ENCODE results near the gene SIGLEC9.

SIGLEC9 gene

GRCh38 chr19:51122112-51122981, 2.4 kb upstream of the SIGLEC9 start:
- in situ Hi-C loops (cut with MboI; ENCODE audit: low sequenced_read_pairs), result no loop called here

GRCh38 chr19:51123381-51123800, 1.3 kb upstream of the SIGLEC9 start:
- in situ Hi-C loops (cut with MboI; ENCODE audit: low sequenced_read_pairs), result no loop called here

DNA sequence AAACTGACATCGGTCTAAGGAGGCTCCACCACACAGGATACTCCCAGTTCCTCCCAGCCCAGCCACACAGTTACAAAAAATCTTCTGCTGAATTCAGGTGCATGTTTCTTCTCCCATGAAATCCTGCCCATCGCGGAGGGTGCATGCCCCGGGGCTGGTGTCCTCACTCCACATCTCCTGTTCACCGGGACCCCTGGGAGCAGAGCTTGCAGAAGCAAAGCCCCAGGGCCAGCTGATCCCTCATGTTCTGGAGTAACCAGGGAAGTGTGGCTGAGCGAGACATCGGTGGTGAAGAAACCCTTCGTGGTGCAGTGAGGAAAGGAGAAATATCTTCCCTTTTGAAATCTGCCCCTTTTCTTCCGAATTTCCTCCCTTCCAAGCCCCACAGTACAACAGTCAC, 904 bp upstream of the SIGLEC9 start:
- in situ Hi-C loops (cut with MboI; ENCODE audit: low sequenced_read_pairs), result no loop called here

DNA sequence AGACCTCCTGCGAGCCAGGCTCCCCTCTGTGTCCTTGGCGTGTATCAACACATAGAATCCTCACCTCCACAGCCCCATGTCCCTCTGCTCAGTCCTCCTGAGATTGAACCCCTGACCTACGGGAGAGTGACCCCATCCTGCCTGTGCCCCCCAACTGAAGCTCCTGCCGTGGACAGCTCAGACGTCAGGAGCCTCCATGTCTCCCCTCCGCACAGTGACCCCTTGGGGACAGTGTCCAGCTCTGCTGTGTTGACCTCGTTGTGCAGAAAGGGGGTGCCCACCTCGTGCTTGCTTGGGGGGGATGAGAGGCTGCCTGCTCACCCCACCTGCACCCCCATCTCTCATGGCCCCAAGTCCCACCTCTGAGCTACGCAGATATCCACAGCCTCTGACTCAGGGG, 490 bp upstream of the SIGLEC9 start:
- in situ Hi-C loops (cut with MboI; ENCODE audit: low sequenced_read_pairs), result no loop called here

DNA sequence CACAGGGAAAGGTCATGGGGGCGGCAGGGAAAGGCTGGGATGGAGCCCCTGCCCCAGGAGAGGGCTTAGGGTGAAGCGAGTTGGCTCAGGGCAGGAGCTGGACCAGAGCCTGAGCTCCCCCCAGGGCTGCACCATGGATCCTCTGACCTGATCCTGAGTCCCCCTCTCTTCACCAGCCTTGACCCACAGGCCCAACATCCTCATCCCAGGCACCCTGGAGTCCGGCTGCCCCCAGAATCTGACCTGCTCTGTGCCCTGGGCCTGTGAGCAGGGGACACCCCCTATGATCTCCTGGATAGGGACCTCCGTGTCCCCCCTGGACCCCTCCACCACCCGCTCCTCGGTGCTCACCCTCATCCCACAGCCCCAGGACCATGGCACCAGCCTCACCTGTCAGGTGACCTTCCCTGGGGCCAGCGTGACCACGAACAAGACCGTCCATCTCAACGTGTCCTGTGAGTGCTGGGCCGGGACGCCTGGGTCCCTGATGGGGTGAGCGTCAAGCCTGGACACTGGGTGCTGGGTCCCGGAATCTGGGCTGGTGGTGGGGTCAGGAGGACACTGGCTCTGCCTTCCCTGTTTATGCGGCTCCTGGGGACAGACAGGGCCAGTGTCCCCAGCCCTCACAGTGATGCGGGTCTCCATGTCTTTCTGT, 842 bp downstream of the SIGLEC9 start:
- in situ Hi-C loops (cut with MboI; ENCODE audit: low sequenced_read_pairs), result no loop called here

DNA sequence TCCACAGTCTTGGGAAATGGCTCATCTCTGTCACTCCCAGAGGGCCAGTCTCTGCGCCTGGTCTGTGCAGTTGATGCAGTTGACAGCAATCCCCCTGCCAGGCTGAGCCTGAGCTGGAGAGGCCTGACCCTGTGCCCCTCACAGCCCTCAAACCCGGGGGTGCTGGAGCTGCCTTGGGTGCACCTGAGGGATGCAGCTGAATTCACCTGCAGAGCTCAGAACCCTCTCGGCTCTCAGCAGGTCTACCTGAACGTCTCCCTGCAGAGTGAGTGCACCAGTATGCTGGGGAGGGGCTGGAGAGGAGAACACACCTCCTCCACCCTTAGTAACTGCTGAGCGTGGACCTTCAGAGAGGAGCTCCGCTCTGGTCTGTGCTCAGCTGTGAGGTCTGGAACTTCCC, 2.3 kb downstream of the SIGLEC9 start:
- in situ Hi-C loops (cut with MboI; ENCODE audit: low sequenced_read_pairs), result no loop called here

DNA sequence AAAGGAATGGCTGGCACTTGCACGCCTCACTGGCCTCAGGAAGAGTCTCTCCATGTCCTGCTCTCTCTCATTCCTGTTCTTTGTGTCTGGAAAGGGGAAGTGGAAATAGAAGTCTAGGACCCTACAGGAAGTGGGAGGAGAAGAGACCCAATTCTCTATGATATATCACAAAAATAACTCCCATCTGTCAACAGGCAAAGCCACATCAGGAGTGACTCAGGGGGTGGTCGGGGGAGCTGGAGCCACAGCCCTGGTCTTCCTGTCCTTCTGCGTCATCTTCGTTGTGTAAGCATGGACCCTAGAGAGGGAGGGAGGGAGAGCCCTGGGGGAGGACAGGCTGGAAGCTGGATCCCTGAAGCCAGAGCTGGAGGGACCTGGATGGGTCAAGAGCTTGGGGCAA, 3.0 kb downstream of the SIGLEC9 start:
- in situ Hi-C loops (cut with MboI; ENCODE audit: low sequenced_read_pairs), result no loop called here

DNA sequence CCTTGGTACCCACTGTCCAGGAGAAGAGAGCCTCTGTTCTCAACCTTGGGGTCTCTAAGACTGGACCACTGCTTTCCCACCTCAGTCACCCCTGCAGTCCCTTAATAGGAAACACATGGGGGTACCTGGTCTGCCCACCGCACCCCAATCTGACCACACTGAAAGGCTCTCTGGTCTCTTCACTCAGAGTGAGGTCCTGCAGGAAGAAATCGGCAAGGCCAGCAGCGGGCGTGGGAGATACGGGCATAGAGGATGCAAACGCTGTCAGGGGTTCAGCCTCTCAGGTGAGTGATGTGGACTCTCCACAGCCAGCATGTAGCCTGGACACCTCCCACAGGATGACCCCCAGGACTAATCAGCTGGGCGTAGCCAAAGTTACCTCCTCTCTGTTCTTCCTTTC, 3.5 kb downstream of the SIGLEC9 start:
- in situ Hi-C loops (cut with MboI; ENCODE audit: low sequenced_read_pairs), result no loop called here

- in situ Hi-C loops (cut with MboI; ENCODE audit: low sequenced_read_pairs), result no loop called here
These were observed 5.0 kb downstream of the SIGLEC9 start for GRCh38 chr19:51129716-51130115.

GRCh38 chr19:51131780-51132680, 7.3 kb downstream of the SIGLEC9 start:
- in situ Hi-C loops (cut with MboI; ENCODE audit: low sequenced_read_pairs), result no loop called here

DNA sequence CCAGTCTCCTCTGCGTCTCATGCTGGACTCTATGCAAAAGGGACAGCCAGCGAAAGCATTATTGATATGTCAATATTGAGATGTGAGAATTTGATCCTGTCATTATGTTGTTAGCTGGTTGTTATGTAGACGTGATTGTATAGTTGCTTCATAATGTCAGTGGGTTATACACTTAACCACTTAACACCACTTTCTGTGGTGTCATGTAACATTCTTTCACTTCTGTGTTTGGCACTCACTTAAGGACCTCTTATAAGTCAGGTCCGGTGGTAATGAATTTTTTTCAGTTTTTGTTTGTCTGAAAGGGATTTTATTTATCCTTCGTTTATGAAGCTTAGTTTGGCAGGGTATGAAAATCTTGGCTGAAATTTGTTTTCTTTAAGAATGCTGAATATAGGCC, 10.3 kb downstream of the SIGLEC9 start:
- in situ Hi-C loops (cut with MboI; ENCODE audit: low sequenced_read_pairs), result no loop called here

GRCh38 chr19:51135986-51136762, 11.5 kb downstream of the SIGLEC9 start:
- in situ Hi-C loops (cut with MboI; ENCODE audit: low sequenced_read_pairs), result no loop called here

- in situ Hi-C loops (cut with MboI; ENCODE audit: low sequenced_read_pairs), result no loop called here
These were observed 12.3 kb downstream of the SIGLEC9 start for GRCh38 chr19:51136851-51137551.

DNA sequence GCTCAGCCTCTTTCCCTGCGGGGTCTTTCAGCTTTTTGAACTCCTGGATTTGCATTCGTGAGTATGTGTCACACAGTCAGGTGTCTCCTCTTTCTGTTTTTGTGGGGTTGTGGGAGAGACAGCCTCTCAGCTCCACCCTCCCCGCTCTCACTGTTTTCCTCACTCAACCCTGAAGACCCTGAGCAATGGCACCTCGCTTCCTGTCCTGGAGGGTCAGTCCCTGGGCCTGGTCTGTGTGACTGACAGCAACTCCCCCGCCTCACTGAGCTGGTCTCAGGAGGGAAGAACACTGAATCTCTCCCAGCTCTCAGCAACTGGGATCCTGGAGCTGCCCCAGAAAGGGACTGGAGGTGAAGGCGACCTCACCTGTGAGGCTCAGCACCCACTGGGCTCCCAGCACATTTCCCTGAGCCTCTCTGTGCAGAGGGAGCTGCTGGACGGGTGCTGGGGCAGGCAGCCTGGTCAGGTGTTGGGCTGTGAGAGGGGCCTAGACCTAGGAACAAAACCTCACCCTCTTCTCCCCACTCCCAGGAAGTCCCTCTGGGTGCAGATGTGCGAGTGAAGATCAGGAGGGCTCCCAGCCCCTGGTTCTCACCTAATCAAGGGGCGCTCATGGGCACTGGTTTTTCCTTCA, 13.2 kb downstream of the SIGLEC9 start:
- in situ Hi-C loops (cut with MboI; ENCODE audit: low sequenced_read_pairs), result no loop called here

GRCh38 chr19:51138549-51138979, 13.9 kb downstream of the SIGLEC9 start:
- in situ Hi-C loops (cut with MboI; ENCODE audit: low sequenced_read_pairs), result no loop called here

DNA sequence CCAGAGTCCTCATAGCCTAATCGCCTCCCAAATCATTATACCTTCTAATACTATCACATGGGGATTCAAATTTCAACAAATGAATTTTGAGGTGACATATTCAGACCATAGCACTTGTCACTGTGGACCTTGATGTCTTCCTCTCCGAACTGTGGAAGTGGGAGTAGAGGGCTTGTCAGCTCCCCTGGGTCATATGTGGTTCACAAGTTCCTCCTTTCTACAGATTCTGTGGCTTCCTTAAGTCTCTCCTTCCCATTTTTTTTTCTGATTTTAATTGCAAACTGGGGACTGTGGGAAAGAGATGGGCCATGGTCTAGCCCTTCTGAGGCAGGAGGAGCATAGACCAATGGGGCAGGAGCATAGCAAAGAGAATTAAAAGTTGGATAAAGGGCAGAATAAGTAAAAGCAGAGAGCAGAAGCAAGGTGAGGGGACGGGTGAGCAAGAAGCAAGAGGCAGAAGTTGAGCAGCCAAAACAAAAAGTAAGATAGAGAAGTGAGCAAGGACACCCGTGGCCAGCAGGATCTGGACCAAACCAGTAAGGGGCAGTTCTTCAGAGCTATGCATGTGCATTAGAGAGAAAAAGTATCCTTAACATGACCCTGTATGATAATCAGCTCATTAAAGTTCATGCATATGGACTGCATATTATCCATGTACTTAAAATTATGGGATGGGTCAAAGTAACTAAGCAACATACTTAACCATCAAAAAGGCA, 14.8 kb downstream of the SIGLEC9 start:
- in situ Hi-C loops (cut with MboI; ENCODE audit: low sequenced_read_pairs), result no loop called here

- in situ Hi-C loops (cut with MboI; ENCODE audit: low sequenced_read_pairs), result no loop called here
These were observed 15.7 kb downstream of the SIGLEC9 start for GRCh38 chr19:51140441-51140840.

DNA sequence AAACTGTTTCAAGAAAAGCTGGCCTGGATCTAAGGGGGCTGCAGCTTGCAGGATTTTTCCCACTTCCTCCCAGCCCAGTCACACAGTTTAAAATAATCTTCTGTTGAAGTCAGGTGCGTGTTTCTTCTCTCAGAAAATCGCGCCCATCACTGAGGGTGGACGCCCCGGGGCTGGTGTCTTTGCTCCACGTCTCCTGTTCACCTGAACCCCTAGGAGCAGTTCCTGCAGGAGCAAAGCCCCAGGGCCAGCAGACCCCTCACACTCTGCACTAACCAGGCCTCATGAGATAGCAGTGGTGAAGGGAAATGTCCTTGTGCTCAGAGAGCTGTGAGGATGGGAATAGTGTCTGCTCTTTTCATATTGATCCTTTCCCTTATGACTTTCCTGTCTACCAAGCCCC, 16.5 kb downstream of the SIGLEC9 start:
- in situ Hi-C loops (cut with MboI; ENCODE audit: low sequenced_read_pairs), result no loop called here

- in situ Hi-C loops (cut with MboI; ENCODE audit: low sequenced_read_pairs), result no loop called here
These were observed 17.4 kb downstream of the SIGLEC9 start, which contains the start of gene SIGLEC7 for GRCh38 chr19:51142119-51142518. Gene SIGLEC7, plus strand, starts transcription at chr19:51142301. Its CDS starts 69 bp downstream, at chr19:51142370.
